ENCODE results near the gene PMEPA1. TPM values are rescaled to one million over a fixed set of nuclear protein-coding genes. Genes with fewer than 3 reads are reported as not detected.

Gene PMEPA1
- total and polyA plus RNA-seq, 10 of the 15 experiments (the other 5 are each of a cell fraction or from before 2014, with no cell fraction given) = 0.02 to 0.10 (median 0.04) TPM; not detected in 3

DNA sequence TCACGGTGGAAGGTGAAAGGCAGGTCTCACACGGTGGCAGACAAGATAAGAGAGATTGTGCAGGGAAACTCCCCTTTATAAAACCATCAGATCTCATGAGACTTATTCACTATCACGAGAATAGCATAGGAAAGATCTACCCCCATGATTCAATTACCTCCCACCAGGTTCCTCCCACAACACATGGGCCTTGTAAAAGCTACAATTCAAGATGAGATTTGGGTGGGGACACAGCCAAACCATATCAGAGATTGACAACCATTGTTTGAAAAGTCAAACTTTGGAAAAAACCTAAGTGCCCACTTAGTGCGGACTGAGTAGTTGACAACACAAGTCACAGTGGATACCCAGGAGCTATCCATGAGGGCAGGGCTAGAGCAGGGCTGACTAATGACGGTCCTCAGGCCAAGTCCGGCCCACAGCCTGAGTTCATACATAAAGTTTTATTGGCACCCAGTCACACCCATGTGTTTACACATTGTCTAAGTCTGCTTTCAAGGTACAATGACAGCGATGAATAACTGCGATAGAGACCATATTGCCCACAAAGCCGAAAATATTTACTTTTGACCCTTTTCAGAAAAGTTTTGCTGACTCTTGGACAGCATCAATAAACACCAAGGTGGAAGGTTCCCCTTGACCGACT, 33.8 kb upstream of the PMEPA1 start:
- Histone ChIP-seq H3K27me3 (replicated peaks in 1 of 2; ENCODE audit: control insufficient read depth in 2 of 2, insufficient read depth in 2 of 2, low read length in 1 of 2) (no peaks in the 10 kb centered on the region), H2AFZ (ENCODE audit: control insufficient read depth, low read depth, low read length) (no peak overlapping the region), H3K27ac (ENCODE audit: control insufficient read depth, insufficient read depth) (no peak overlapping the region), H3K4me2 (ENCODE audit: control insufficient read depth, insufficient read depth) (no peak overlapping the region), H3K4me1 (ENCODE audit: control insufficient read depth, insufficient read depth, low read length) (no peaks in the 10 kb centered on the region), H3K9me3 (replicated peaks; ENCODE audit: control insufficient read depth, insufficient read depth, low read length) (no peaks in the 10 kb centered on the region), H3K4me3 (no peak overlapping the region), H3K9ac (ENCODE audit: control insufficient read depth, insufficient read depth, low read length) (no peak overlapping the region), H3K36me3 (ENCODE audit: control insufficient read depth in 2 of 2, insufficient read depth in 2 of 2, low read length in 1 of 2) (no peaks in the 10 kb centered on the region), H4K20me1 (ENCODE audit: control insufficient read depth, insufficient read depth) (no peaks in the 10 kb centered on the region), H3K79me2 (ENCODE audit: control insufficient read depth, insufficient read depth, low read length) (no peaks in the 10 kb centered on the region)
- FAIRE-seq (no peak), ATAC-seq (no peak), DNase-seq (ENCODE audit: low read depth, low spot score) (no peak)
- SMC1A ChIA-PET (ENCODE audit: uncharacterized antibody, unreplicated experiment) = interaction anchor here (0.5 kb wide), 1 partner anchor 1811 kb away, joined by 3 read pairs; no protein-coding TSS in a partner anchor
- 41% methylated on average over 10 of the region's 10 CpGs for WGBS (ENCODE audit: insufficient coverage, insufficient replicate concordance, low lambda C conversion rate, missing lambda C conversion rate)
- TF ChIP-seq, protein P1, sequence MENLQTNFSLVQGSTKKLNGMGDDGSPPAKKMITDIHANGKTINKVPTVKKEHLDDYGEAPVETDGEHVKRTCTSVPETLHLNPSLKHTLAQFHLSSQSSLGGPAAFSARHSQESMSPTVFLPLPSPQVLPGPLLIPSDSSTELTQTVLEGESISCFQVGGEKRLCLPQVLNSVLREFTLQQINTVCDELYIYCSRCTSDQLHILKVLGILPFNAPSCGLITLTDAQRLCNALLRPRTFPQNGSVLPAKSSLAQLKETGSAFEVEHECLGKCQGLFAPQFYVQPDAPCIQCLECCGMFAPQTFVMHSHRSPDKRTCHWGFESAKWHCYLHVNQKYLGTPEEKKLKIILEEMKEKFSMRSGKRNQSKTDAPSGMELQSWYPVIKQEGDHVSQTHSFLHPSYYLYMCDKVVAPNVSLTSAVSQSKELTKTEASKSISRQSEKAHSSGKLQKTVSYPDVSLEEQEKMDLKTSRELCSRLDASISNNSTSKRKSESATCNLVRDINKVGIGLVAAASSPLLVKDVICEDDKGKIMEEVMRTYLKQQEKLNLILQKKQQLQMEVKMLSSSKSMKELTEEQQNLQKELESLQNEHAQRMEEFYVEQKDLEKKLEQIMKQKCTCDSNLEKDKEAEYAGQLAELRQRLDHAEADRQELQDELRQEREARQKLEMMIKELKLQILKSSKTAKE (IDR thresholded peaks at IDR 0.05; ENCODE audit: low read depth, poor library complexity, severe bottlenecking) = no peak
- TF ChIP-seq SUZ12 (IDR thresholded peaks at IDR 0.05; ENCODE audit: unreplicated experiment) = no peak
- no peak for TF ChIP-seq NFYA (IDR thresholded peaks at IDR 0.05; ENCODE audit: borderline replicate concordance, low read depth, low read length)
- no peak for TF ChIP-seq RB1 (IDR thresholded peaks at IDR 0.05; ENCODE audit: borderline replicate concordance)
- no peak for TF ChIP-seq LARP7 (IDR thresholded peaks at IDR 0.05)
- no peak for TF ChIP-seq STAT1 (conservative IDR thresholded peaks at IDR 0.05)
- TF ChIP-seq, protein P2, sequence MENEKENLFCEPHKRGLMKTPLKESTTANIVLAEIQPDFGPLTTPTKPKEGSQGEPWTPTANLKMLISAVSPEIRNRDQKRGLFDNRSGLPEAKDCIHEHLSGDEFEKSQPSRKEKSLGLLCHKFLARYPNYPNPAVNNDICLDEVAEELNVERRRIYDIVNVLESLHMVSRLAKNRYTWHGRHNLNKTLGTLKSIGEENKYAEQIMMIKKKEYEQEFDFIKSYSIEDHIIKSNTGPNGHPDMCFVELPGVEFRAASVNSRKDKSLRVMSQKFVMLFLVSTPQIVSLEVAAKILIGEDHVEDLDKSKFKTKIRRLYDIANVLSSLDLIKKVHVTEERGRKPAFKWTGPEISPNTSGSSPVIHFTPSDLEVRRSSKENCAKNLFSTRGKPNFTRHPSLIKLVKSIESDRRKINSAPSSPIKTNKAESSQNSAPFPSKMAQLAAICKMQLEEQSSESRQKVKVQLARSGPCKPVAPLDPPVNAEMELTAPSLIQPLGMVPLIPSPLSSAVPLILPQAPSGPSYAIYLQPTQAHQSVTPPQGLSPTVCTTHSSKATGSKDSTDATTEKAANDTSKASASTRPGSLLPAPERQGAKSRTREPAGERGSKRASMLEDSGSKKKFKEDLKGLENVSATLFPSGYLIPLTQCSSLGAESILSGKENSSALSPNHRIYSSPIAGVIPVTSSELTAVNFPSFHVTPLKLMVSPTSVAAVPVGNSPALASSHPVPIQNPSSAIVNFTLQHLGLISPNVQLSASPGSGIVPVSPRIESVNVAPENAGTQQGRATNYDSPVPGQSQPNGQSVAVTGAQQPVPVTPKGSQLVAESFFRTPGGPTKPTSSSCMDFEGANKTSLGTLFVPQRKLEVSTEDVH (IDR thresholded peaks at IDR 0.05; ENCODE audit: low read depth, partially characterized antibody) = no peak
- TF ChIP-seq, protein P3, sequence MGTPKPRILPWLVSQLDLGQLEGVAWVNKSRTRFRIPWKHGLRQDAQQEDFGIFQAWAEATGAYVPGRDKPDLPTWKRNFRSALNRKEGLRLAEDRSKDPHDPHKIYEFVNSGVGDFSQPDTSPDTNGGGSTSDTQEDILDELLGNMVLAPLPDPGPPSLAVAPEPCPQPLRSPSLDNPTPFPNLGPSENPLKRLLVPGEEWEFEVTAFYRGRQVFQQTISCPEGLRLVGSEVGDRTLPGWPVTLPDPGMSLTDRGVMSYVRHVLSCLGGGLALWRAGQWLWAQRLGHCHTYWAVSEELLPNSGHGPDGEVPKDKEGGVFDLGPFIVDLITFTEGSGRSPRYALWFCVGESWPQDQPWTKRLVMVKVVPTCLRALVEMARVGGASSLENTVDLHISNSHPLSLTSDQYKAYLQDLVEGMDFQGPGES (IDR thresholded peaks at IDR 0.05) = no peak
- intact Hi-C loops (cut with micrococcal nuclease; ENCODE audit: unreplicated experiment) (no loop called here), in situ Hi-C loops (cut with MboI) (no loop called here)
- CTCF ChIA-PET = no interaction called here
- no TSS peak for BruUV-seq (replicated peaks)
- RAD21 ChIA-PET (ENCODE audit: unreplicated experiment) = no interaction called here
- POLR2A ChIA-PET = no interaction called here
